Stimulated activated CD8-positive, alpha-beta memory T cell treated with anti-CD3 and anti-CD28 coated beads, Interleukin-4, amount 100 ng/mL, for 1 hour (primary cell): ENCODE results near the gene PPP1R12C.
"Not testable (repeated sequence)": the region's sequence is repeated elsewhere in the genome, so short reads cannot be mapped to it uniquely, and the experiment has no call there.

ENCODE experiments used
- DNase-seq, 2 donors: peaks; one replicate each; pipeline ENCODE4 v3.0.0-alpha.2; 2020; ENCODE audit warnings: low read depth in 2 of 2, low spot score in 1 of 2

Gene PPP1R12C

DNA sequence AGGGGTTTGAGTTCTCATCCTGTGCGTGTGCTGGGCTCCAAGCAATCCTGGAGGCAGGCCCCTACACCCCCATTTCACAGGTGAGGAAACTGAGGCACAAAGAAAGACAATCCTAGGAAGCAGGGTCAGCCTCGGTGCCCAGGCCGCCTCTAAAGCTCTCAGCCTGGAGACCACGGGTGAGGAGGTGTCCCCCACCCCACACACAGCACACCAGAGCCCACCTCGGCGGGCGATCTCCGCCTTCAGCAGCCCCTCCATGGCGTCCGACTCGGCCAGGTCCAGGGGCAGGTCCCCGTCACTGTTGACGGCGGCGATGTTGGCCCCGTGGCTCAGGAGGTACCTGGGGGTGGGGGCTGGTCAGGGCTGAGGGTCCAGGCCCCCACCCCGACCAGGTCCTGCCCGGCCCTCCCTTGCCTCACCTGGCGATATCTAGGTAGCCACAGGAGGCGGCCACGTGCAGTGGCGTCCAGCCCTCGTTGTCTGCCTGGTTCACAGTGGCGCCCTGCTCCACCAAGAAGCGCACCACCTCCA lies 5.1 kb downstream of the PPP1R12C start:
- no peak for DNase-seq

DNA sequence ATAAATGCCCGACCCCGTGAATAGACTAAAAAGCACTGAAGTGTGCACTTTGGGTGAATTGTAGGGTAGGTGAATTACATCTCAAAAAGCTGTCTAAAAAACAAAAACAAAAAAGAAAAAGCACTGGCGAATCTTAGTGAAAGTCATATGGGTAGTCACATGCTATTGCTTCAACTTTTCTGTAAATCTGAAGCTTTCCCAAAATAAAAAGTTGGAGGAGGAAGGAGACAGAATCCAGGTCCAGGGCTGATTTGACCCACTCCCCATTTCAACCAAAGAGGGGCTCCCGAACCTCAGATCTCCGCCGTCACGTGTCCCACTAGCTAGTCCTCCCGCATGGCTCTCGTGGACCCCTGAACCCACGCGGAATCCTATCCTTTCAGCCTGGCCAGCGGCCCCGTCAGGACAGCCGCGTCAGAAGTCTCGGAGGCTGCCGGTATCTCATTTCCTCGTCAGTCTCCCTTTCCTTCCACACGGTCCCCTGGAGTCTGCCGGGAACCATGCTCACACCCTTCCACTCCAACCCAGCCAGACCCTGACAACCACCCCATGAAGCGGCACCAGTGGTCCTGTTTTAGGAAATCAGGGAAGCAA lies 6.1 kb downstream of the PPP1R12C start:
- no peak for DNase-seq

DNA sequence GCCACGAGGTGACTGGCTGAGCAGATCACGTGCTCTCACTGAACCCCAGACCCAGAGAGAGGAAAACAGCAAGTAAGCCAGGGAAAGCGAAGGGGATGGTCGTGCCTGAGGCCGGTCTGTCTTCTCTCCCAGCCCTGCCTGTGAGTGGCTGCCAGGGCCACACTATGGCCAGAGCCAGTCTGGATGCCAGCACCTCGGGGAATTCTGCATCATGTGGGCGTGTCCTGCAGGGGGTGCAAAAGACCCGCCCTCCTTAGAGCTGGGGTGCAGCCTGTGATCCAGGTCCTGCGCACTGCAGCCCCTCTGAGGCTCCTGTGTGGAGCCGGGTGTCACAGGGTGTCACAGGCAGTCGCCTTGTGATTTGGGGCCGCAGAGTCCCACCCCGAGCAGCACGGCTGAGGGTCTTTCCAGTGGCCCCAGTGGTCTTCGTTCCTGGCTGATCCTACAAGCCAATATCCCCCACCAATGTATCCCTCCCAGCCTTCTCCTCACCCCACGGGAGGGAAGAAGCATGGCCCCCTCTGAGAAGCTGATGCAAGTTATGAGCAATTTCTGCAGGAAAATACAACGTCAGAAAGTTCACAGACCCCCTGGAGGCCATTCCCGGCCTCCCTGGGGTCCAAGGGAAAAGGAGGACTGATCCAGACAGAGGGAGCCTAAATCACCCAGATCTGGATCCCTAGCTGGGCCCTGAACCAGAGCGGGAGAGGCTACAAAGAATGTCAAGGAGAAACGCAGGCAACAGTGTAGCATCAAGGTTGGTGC lies 7.7 kb downstream of the PPP1R12C start:
- no peak for DNase-seq

DNA sequence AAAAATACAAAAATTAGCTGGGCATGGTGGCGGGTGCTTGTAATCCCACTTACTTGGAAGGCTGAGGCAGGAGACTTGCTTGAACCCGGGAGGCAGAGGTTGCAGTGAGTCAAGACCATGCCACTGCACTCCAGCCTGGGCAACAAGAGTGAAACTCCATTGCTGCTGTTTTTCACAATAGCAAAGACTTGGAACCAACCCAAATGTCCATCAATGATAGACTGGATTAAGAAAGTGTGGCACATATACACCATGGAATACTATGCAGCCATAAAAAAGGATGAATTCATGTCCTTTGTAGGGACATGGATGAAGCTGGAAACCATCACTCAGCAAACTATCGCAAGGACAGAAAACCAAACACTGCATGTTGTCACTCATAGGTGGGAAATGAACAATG lies 10.2 kb downstream of the PPP1R12C start:
- DNase-seq = not testable (repeated sequence)

DNA sequence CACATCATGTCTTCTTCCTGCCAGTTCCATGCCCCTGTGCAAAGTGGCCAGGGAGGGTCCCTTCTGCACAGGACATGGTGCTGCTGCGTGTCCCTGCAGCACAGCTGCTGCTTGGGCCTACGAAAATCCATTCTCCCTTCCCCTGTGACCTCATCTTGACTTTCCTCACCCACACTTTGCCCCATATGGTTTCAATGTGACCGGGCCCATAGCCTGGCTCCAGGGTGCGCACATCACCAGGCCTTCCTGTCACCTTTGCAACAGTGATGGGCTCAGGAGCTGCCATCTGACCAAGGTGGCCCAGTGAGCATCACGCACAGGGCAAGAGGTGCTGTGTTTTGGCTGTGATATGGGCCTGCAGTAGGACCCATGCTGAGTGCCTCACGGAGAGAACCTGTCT lies 10.8 kb downstream of the PPP1R12C start:
- DNase-seq = no peak

DNA sequence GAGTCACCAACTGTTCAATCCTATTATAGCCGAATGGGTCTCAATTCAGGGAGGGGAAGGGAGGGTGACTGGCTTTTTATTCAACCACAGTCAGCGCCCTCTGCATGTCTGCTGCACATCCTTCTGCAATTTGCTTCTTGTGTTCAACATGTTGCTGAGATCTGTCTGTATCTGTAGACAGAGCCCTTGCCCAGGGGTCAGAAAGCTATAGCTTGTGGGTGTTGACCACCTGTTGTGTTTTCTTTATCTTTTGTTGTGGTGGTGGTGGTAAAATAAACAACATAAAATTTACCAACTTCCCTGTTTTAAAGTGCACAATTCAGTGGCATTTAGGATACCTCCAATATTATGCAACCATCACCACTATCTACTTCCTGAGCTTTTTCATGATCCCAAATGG lies 12.2 kb downstream of the PPP1R12C start:
- DNase-seq = no peak

DNA sequence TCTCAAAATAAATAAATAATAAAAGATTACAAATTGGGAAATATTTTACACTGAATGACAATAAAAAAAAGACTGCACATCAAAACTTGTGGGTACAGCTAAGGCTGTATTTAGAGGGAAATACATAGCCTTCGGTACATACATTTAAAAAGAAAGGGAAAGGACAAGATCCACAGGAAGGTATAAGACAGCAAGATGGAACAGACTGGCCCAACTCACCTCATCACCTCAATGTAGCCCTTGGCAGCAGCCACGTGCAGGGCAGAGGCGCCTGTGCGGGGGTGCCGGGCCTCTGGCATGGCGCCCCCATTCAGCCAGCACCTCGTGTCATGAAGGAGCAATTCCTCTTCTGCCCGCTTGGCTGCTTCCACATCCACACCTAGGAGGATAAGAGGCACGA lies 14.2 kb downstream of the PPP1R12C start:
- no peak for DNase-seq

DNA sequence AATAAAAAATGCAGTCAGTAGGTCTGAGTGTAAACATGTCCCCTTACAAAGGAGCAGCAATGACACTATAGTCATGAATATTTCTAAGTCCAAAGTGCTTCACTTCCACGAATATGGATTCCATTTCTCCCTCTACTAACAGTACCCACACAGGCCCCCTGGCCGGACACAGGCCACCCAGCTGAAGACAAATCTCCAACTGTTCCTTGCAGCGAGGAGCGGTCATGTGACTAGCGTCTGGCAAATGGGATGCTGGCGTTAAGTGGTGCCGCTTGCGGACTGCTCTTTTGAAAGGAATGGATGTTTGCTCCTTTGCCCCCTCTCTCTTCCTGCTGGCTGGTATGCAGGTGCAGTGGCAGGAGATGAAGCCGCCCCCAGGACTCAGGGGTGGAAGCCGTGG lies 16.2 kb downstream of the PPP1R12C start:
- DNase-seq = no peak

DNA sequence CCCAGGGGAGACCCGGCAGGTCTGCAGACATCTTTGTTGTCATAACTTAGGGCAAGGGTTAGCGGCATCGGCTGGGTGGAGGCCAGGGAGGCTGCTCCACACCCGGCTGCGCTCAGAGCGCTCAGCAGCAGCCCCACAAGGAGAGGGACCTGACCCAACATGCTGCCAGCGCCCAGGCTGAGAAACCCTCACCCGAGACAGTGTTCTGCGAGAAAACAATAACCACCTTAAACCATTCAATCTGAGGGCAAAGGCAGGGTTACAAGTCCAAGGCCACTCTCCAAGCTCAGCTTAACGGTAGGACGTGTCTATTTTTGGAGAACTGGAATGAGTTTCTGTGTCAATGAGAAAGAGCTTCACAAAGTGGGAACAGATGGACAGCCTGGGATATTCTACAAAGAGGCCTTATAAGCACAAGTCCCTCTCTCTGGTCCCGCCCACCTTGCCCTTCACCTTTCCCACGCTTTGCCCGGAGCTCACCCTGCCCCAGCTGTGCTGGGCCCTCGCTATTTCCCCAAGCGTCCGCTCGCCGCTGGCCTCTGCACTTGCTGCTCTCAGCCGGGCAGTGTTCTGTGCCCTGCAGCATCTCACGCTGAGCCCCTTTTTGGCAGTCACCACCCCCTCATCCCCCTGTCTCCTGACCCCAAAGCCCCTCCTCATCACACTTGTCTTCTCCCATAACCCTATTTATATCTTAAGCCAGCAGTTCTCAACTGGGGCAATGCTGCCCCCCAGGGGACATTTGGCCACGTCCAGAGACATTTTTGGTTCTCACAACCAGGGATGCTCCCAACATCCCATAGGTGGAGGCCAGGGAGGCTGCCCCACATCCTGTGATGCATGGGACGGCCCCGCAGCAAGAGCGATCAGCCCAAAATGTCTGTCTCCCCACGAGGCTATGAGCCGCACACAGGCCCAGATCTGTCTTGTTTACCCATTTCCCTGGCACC lies 17.6 kb downstream of the PPP1R12C start:
- no peak for DNase-seq

DNA sequence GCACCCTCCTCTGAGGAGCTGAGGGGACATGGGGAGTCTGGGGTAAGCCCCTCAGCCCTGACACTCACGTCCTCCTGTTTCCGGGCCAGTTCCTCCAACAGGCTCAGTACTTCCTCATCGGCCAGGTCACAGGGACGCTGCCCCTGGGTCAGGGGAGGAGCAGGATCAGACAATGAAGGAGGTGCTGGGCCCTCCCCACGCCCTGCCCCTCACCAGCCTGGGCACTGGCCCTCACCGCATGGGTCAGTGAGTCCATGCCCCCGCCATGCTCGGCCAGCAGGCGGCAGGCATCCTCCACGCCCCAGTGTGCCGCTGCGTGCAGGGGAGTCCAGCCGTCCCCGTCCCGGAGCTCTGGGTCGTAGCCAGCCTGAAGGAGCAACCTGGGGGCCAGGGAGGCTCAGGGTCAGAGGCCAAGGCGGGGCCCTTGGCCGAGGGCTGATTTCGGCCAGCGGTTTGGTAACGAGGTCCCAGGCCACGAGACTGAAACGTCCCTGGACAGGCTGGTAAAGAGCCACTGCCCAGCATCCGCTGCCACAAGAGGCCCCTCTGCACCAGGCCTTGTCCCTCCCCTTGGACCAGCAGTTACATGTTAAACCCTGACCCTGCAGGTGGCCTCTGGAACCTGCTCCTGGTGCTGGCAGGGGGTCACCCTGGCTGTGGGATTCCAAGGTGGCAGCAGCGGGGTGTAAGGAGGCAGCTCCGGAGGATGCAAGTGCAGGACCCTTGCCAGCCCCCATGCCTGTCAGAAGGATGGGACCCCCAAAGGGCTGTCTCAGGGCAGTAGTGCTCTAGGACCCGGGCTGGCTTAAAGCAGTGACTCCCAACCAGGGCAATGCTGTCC lies 18.5 kb downstream of the PPP1R12C start:
- no peak for DNase-seq

DNA sequence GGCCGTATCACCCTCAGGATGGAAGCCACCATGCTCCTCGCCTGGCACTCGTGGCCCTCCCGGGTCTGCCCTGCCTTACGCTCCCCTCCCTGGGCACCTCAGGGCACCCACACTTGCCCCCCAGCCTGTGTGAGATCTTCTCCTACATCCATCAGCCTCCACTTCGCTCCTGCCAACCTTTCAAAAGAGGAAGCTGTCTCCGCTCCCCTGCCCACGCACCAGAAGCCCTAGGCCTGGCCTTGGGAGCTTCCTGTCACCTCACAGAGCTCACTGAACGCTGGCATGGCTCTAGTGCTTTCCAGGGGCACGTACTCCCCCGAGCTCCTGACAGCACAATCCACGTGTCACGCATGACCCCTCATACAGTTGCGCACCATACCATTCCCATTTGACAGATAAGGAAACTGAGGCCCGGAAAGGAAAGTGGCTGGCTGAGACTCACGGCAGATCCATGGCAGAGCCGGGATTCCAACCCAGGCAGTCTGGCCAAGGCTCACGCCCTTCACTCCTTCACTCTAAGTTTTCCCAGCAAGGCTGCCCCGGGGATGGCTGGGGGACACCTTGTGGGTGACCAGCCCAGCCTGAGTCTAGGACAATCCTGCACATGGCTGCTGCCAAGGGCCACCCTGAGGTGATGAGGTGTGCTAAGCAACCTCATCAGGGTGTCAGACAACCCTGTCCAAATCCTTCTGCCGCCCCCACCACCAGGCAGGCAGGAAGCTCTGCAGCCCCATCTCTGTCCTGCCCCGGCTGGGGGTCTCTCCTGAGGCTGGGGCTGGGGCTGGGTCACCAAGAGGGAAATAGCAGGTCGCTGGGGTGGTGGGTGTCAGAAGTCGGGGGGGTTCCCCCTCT lies 19.3 kb downstream of the PPP1R12C start:
- DNase-seq = no peak

DNA sequence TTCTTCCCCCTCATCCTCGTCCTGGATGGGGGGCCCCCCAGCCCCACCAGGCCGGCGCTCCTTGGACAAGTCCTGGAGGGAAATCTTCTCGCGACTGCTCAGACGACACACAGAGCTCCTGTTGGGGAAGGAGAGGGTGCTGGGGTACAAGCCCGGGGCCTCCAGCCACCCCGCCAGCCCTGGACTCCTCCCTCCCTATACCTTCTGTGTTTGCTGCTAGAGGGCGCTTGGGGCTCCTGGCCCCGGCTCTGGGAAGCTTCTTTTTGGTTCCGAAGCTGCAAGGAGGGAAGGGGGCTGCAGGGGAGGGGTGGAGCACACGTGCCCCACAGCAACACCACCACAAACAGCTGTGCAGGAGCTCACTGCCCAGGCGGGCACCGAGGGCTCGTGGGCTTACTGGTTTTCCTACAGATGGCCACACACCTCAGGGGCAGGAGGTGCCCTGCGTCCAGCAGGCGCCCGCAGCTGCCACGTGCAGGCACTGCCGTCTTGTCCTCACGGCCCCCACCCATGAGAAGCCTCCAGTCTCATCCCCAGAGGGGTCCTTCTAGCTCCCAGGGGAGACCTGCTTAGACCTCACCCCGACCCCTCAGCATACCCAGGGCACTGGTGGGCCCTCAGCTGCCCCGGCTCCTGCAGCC lies 21.3 kb downstream of the PPP1R12C start:
- no peak for DNase-seq

DNA sequence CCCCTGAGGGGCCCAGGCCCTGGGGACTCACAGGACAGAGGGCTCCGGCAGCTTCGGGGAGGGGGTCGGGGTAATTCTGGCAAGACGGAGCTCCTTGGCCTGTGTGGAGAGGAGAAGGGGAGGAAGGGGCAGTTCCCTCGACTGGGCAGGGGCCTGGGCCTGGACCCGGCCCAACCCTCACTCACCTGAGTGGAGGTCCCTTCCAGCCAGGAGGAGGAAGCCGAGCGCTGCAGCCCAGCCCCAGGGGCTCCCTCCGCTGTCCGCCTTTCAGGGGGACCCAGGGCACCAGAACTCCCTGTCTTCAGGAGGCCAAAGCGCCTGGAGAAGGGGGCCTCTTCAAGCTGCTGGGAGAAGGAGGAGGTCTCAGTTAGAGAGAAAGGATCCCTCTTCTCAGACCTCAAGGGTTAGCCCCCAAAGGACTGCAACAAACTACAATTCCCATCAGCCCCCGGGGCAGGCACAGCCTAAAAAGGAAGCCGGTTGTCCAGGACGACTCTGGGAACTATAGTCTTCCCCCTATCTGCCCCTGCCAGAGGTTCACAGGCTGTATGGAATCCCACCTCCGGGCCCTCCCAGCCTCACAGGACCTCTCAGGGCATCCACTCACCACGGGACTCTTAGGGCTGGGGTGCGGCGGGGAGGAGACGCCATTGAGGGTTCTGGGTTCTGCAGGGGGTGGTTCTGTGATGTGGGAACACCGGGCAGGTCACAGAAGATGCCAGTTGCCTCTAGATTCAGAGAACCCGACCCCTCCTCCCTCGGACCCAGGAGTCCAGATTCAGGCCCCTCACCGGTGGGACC lies 22.0 kb downstream of the PPP1R12C start:
- DNase-seq = no peak

DNA sequence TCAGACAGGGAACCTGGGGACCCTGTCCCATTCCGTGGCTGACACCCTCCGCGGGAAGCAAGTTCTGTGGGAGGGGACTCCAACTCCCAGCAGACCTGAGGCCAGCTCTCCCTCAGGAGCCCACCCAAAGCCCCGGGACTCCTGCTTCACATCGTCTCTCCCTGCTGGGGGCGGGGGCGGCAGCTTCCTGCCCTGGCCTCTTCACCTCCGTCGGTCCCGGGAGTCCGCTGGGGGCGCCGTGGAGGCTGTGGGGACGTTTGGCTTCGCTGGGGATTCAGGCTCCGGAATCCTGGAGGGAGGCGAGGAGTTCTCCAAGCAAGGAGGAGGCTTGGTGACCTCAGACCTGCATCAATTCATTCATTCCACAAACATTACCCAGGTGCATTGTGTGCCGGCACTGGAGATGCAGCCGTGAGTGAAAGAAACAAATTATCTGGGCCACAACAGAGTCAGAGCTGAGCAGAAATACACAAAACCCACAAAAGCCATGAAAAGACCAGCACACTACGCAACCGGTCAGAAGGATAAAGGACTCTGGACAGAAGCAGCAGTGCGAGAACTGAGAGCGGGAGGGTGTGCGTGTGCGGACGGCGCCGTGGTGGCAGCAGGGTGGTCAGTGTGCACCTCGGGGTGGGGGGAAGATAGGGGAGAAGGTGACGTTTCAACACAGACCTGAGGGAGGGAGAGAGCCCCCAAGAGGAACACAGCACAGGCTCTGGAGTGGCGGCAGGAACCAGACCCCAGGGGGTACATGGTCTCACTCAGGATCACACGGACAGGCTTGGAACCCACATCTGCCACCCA lies 22.8 kb downstream of the PPP1R12C start:
- no peak for DNase-seq

DNA sequence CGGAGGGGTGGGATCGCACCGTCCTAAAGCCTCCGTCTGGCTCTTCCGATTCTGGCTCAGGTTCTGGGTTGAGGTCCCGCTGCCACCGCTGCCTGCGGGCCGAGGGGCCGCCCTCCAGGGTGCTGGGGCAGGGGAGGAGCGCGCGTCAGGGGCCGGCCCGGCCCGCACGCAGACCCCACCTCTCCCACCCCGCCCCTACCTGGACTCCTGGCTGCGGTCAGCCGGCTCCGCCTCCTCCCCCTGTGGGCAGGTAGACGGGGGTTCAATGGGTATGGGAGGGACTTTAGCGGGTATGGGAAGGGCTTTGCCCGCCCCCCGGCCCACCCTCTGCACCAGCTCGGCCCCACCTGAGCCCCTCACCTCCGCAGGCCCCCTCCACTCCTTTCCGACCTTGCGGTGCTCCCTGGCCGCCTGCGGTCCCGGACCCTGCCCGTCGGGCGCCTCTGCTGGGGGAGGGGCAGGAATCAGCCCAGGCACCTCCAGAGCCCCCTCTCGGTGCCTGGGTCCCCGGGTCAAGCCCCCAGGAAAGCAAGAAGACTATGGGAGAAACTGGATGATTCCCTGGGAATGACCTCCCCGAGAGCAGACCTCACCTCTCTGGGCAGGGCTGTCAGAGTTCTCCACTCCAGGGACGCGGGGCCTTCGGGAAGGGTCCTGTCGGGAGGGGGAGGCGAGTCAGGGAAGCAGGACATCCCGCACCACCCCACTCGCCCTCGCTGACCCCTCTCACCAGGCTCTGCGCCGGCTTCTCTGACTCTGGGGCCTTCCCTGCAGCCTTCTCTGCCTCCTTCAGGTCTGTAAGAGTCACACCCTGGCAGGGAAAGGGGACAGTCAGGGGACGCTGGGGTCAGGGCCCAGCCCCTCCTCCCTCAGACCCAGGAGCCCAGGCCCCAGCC lies 24.8 kb downstream of the PPP1R12C start:
- DNase-seq = no peak

DNA sequence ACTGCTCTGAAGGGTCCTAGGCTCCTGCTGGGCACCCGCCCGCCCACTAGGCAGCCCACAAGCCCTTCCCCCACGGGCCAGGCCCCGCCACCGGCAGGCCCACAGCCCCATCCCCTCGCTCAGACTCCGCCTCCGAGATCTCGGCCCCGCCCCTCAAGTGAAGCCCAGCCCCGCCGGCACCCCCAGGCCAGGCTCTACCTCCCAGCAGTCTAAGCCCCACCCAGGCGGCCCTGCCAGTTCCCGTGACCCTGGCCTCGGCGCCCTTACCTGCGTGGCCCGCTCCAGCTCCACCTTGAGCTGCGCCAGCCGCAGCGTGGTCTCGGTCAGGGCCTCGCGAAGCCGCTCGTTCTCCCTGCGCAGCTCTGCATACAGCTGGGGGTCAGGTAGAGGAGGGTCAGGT lies 25.5 kb downstream of the PPP1R12C start:
- no peak for DNase-seq
